MV-4-11 (cell line): ENCODE results near the gene MYH7.
A peak's percentile ranks its signal among the peaks of the same experiment; 100 is the strongest.
"Not testable (repeated sequence)": the region's sequence is repeated elsewhere in the genome, so short reads cannot be mapped to it uniquely, and the experiment has no call there.

Experiments
- DNase-seq: peaks from one replicate; lab custom pipeline; 2025; lab: John Stamatoyannopoulos, UW

The MYH7 gene

DNA sequence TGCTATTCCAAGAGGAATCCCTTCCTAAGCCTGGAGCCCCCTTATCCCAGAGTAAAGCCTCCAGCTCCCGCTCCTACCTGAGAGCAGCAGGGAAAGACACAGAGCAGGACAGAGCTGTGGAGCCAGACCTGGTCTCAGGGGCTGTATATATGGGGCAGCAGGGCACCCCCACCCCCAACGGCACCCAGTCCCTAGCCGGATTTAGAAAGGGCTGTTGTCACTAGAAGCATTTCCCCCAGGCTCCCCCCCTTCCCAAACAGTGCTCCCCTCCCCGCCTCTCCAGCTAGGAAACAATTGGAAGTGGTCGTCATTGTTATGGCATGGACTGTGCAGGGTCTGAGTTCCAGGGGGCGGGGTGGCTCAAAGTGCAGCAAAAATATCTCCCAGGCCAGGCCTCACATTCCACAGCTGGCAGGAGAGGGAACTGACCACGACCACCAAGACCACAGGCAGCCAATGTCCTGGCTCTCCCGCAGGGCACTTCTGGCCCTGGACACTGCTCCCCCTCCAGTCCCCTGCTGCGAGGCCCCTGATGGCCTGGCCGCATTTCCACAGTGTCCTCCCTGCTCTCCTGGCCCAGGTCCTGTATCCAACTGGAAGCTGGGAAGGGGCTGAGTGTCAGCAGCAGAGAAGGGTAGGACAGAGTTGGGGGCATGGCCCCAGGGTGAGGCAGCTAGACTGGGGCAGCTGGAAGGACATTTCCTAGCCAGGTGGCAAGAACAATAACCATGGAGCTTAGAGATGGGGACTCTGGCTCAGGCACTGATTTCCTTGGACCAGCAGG lies at the start of gene MYH7:
Gene MYH7, minus strand, starts transcription at position 118 of the 784 bp plus-strand sequence. CDS start 1,928 bp downstream, outside the sequence.
- no peak for DNase-seq

DNA sequence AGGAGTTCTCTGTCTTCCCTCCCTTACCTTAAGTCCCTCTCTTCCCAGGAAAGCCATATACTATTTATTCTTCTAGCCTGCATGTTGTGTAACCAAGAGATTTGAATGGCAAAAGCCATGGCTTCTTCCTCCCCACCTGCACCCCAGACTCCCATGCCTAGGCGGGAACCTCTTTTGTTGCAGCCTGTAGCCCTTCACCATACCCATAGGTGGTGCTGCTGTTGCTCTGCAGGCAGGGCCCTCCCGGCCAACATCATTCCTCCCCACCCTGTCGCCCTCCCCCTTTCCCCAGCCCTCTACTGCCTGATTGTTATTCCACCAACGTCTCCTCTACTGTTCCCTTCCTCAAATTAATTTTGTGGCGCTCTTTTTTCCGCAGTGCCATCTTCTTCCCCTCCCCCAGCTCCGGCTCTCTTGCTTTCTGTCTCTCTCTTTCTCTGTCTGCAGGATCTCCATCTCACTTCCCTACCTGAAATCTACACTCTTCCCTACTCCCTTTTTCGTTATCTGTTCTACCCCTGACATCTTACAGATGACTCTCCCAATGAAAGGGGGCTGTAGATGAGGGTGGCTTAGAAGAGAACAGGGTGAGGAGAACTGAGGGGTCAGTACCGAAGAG lies 47.9 kb upstream of the MYH7 start:
- DNase-seq, result peak; percentile 18

DNA sequence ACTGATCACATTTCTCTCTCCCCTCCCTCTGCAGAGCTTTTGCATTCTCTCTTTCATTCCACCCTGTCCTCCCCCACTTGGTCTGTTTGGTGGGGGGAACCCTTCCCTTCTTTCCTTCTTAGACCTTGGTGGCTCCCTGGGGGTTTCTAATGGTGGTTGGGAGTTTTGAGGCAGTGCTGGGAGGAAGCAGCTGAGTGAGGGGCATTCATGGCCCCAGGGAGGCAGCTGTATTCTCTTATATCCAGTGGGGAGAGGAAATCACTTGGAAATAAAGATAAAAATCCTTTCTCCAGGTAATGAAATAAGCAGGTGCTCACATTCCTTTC lies 47.3 kb upstream of the MYH7 start:
- DNase-seq, result no peak

DNA sequence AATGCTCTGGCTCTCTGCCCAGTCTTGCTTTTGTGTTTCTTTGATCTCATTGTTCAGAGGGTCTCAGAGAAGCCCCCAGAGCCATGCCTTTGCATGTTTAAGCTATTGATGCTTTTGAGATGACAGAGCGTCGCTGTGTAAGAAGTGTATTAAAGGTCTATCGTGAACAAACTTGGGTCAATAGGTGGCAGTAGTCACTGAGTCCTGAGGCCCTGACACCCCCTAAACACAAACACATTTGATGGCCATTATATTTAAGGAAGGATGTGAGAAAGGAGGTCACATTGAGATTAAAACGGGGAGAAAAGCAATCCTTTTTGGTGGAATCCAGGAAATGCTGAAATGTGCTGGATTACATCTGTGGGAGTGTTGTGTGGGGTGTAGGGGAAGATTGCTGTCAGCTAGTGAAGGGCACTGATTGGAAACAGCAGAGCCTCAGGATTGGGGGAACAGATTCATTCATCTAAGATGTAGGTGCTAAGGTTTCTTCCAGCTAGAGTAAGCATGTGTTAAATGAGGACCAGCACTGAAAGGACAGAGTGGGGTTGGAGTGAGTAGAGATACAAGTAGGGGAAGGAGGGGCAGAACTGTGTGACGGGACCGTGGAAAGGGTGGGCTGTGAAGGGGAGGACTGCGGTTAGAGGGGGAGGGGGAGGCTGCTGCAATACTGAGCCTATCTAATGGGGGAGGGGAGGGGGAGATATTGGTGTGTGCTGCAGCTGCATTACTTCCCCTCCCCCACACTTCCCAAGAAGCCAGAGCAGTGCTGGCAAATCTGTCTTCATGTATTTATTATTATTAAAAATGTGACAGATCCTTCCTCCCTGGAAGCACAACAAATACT lies 46.7 kb upstream of the MYH7 start:
- DNase-seq, result no peak

DNA sequence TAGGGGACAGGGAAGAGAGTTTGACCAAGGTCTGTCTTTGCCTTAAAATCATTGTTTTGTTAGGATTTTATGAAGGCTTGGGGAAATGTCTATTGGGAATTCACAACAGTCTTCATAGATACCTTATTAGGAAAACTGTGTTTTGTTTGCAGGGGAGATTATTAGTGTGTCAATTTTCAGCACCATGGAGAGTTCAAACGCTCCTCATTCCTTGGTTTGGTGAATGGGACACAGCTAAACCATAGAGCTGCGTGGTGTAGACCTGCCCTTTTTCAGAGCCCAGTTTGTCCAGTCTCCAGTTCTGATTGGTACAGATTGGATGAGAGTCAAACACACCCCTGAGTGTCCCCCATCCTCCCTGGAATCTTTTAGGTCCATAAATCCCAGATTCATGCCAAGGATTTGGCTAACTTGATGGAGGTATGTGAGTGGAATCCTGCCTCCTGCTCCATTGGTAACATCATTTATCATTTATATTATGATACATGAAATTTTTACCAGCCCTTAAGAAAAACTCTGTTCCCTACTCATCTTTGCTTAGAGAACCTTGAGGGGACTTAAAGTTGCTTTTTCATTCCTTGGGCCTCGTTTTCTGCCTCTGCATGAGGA lies 46.0 kb upstream of the MYH7 start:
- no peak for DNase-seq

DNA sequence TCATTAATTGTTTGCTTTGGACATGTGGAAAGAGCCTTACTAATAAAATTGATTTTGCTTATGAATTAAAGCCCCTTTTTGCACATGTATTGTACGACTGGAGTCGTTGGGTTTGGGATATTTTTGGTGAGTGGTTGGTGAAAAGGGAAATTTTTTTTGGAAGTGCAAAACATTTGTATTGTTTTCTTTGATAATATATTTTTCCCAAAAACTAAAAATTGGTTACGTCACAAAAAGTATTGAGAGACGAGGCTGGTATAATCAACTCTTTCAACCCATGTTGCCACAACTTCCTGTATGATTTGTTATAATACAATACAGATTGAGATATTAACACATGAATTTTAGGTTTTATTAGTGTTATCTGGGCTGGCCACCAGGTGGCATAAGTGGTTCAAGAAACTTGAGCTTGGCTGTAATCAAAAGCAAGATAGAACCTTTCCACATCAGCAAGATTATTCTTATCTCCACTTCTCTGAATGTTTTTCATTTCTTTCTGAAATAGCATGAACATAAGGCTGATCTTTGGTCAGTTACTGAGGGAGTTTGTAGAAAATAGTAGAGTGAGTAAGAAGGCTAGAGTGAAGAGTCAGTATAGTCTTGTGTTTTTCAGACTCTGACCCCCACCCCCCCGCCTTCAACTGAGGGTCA lies 42.8 kb upstream of the MYH7 start:
- peak; percentile 25 for DNase-seq

DNA sequence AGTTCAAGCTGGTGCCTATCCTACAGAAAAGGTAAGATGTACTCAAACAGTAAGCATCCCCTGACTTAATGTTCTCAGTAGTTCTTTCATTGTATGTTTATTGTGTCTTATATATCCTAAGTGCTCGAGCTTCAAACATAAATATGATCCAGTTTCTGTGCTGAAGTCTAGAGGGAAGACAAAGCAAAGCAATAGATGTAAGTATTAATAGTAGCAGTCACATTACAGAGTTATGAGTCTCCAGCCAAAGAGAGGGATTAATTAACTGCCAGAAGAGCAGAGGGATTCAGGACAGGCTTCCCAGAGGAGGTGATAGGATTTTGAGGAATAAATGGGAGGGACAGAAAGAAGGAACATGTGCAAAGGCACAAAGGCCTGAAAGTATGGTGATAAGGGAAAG lies 35.5 kb upstream of the MYH7 start:
- no peak for DNase-seq

DNA sequence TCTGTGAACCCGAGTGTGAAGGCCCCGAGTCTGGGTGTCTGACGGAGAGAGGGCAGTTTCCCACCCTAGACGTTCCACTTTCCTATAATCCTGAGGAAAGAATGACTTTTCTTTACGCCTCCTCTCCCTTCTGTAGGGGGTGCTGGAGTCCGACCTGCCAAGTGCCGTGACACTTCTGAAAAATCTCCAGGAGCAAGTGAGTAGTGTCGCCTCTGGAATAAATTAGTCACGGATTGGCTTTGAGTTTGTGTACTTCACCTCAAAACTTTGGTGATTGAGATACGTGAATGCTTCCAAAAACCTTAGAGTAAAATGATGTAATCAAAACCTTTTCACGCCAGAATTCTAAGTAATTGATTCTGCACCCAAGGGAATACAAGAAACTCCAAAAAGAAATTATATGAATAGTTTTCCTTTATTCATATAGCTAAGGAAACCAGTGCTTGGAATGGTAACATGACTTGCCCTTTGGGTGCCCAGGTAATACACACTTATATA lies 34.5 kb upstream of the MYH7 start:
- no peak for DNase-seq

DNA sequence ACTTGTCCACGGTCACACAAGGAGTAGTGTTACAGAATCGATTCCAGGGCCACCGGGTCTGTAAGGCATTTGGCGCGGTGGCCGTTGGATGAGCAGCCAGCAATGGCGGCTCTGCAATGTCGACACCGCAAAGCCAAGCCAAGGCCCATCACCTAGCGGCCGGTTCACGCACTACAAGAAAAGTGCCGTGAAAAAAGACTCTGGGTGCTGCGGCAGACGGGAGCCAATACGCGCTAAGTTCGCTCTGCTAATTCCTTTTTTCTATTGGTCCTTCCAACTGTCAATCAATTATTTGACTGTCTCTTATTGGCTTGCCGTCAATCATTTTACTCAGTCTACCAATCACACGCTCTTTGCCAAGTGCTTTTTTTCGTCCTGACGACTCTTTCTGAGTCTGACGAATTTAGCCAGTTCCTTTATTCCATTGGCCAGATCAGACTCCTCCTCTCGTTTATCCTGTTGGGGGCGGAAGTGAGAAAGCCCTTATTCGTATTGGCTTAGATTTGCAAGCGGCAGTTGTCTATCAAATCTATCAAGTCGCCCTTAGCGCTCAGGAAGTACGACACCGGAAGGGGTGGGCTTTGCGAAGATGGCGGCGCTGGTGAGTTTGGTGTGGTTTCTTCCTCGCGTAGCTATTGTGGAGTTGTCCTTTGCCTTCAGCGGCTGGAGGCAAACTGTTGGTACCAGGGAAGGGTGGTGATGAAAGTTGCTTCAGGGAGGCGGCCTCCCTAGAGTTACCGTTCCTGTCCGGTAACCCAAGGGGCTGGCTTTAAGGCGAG lies 33.9 kb upstream of the MYH7 start, which contains the start of gene NGDN:
Gene NGDN, plus strand, starts transcription at position 577 of the 779 bp plus-strand sequence. Its CDS starts 13 bp downstream, at position 590.
- peak; percentile 100 for DNase-seq

DNA sequence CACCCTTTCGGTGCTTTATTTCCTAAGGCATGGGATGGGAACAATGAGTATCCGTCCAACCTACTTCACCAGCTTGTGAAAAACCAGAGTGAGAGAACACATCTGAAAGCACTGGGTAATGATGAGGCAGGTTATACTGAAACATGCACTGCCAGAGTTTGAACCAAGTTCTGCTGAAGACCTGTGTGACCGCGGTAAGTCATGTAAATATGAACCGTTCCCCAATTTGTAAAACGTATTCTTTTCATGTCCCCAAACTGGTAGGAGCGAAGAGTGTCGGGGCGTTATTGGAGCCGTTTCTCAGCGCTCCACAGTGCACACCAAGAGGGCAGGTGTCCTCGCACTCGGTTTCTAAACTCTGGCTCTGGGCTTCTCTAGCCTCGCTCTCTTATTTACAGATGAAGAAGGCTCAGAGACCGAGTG lies 33.3 kb upstream of the MYH7 start:
- no peak for DNase-seq

DNA sequence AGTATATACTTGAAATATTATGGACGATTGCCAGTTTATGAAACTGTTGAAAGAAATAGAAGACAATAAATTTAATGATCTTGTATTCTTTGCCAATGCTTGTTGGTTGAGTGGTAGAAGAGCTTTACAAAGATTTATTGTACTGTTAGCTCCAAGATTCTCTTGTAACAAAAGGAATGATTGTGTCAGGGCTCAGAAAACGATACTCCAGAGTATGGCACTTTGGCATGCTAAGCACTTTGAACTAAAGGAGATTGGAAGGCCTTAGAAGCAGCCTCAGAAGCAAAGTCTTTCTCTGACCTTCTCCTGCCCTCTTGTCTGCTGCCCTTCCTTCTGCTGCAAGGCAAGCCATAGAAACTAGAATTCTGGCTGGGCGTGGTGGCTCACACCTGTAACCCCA lies 29.8 kb upstream of the MYH7 start:
- DNase-seq, result no peak

DNA sequence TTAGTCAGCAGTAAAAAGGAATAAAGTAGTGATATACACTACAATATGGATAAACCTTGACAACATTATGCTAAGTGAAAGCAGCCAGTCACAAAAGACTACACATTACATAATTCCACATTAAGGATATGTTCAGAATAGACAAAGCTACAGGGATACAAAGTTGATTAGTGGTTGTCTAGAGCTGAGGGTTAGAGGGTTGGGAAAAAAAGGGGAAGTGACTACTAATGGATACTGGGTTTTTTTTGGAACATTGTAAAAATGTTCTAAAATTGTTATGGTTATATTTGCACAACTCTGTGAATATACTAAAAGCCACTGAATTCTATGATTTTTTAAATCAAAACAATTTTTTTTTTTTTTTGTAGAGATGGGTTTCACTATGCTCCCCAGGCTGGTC lies 29.2 kb upstream of the MYH7 start:
- DNase-seq, result peak; percentile 82

DNA sequence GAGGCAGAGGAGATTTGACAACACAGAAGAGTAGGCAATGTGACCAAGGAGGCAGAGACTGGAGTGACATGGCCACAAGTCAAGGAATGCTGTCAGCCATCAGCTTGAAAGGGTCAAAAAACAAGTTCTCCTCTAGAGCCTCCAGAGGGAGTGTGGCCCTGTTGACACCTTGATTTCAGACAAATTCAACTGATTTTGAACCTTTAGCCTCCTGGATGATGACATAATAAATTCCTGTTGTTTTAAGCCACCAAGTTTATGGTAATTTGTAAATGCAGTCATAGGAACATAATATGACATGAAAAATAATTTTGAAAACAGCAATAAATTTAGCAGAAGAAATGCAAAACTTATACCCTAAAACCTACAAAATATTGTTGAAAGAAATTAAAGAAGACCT lies 25.5 kb upstream of the MYH7 start:
- no peak for DNase-seq

DNA sequence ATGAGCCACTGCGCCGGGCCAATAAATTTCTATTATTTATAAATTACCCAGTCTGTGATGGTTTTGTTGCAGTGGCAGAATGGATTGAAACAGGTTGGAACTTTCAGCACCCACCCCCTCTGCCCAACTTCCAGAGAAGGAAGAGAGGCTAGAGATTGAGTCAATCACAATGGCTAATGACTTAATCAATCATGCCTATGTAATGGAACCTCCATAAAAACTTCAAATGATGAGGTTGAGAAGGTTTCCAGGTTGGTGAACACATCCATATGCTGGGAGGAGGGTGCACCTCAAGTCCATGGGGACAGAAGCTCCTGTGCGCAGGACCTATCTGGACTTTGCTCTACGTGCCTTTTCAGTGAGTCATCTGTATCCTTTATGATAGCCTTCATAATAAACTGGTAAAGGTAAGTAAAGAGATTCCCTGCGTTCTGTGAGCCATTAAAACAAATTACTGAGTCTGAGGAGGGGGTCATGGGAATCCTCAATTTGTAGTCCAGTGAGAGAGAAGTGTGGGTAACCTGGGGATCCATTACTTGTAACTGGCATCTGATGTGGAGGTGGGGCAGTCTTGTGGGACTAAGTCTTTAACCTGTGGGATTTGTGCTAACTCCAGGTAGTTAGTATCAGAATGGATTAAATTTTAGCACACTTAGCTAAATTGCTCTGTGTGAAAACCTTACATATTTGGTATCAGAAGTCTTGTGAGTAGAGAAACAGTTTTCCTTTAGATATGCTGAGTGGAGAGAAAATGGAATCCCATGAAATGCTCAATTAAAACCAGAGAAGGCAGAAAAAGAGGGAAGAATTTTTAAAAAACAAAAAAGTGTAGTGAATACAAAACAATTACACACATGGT lies 22.4 kb upstream of the MYH7 start:
- DNase-seq, result no peak

DNA sequence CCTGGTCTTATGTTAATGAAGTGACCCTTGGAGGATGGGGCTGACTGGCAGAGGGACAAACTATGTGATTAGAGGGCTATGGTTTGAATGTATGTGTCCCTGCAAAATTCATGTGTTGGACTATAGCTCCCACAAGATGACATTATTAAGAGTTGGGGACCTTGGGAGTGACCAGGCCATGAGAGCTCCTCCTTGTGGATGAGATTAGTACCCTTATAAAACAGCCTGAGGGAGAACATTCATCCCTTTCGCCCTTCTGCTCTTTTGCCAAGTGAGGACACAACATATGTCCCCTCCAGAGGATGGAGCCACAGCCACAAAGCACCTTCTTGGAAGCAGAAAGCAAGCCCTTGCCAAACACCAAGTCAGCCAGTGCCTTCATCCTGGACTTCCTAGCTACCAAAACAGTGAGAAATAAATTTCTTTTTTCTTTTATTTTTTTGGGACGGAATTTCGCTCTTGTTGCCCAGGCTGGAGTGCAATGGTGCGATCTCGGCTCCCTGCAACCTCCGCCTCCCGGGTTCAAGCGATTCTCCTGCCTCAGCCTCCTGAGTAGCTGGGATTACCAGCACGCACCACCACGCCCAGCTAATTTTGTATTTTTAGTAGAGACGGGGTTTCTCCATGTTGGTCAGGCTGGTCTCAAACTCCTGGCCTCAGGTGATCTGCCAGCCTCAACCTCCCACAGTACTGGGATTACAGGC lies 21.6 kb upstream of the MYH7 start:
- not testable (repeated sequence) for DNase-seq

DNA sequence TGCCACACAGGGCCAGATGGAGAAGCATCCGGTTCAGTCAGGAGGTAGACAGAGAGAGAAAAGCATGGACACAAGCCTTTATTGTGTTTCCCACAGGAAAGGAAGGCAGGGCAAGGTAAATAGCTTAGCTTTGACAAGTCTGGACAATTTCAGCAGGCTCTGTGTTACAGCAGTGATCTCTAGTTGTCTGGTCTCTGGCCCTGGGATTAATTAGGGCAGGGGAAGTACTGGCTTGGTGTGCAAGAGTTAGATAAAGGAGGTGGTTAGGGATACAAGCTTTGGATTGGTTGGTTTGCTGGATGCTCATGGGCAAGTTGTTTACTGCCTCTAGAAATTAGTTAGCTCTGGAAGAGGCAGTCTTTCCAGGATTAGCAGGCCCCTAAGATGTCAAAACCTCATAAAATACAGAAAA lies 19.0 kb upstream of the MYH7 start:
- DNase-seq, result no peak

DNA sequence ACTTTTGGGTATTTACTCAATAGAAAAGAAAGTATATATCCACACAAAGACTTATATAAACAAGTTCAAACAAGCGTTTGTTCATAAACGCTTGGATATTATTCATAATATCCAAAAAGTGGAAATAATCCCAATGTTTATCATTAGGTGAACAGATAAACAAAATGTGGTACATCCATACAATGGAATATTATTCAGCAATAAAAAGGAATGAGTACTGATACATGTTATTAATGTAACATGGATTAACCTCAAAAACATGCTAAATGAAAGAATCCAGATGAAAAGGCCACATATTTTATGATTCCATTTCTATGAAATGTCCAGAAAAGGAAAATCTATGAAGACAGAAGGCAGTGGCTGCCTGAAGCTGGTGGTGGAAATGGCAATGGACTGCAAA lies 16.8 kb upstream of the MYH7 start:
- no peak for DNase-seq

DNA sequence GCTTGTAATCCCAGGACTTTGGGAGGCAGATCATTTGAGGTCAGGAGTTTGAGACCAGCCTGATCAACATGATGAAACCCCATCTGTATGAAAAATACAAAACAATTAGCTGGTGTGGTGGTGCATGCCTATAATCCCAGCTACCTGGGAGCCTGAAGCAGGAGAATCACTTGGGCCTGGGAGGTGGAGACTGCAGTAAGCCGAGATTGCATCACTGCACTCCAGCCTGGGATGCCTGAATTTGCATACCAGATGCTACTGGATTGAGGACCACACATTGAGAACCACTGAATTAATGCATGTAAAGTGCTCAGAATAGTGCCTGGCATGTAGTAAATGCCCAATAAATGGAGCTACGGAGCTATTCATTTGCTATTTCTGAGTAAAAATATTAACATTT lies 14.9 kb upstream of the MYH7 start:
- no peak for DNase-seq

DNA sequence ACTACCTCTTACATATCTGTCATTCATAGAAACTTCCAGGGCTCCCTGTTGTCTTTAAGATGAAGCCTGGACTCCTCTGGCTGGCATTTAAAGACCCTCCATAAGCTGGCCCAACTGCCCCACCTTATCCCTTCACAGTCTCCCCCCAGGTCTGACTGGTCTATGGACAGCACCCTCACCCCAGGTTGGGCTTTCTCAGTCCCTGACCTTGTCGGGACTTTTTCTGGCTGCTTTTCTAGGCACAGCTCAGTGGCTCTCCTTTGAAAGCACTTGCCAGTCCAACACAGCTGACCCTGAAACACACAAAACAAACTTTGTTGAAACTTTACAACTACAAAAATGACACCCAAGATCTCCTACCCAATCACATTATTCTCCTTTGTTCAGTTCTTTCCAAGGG lies 13.9 kb upstream of the MYH7 start:
- DNase-seq, result no peak
